Testis (tissue), 2 donors: ENCODE results near the gene SLC2A6.

ENCODE experiments used
- CTCF ChIP-seq, 3 experiments: fragments of 450-650 bp in 2 of 3; fragments of 200-600 bp in 1 of 3; sonication (generic) in 1 of 3; IDR thresholded peaks; one replicate each; pipeline ENCODE4 v1.5.1; 2016 to 2019; ENCODE audit warnings: antibody characterized with exemption in 3 of 3, mild to moderate bottlenecking in 2 of 3, moderate library complexity in 1 of 3
- POLR2A ChIP-seq: fragments of 450-650 bp; IDR thresholded peaks from one replicate; pipeline ENCODE4 v1.6.1; 2017; ENCODE audit warnings: antibody characterized with exemption, mild to moderate bottlenecking, moderate library complexity

GRCh38 chr9:133468374-133468773, 10.5 kb downstream of the SLC2A6 start:
- TF ChIP-seq CTCF (IDR thresholded peaks at IDR 0.05): no peak
- no peak for TF ChIP-seq POLR2A
